SH-SY5Y (cell line): ENCODE results near the gene LMOD2.

ENCODE experiments used
- GATA2 ChIP-seq: IDR thresholded peaks from 2 replicates; pipeline ENCODE4 v1.6.1; 2011; ENCODE audit warnings: mild to moderate bottlenecking, low read depth, low read length
- GATA3 ChIP-seq: IDR thresholded peaks from 2 replicates; pipeline ENCODE4 v1.6.1; 2011; ENCODE audit warnings: low read depth, mild to moderate bottlenecking, low read length, moderate library complexity

DNA sequence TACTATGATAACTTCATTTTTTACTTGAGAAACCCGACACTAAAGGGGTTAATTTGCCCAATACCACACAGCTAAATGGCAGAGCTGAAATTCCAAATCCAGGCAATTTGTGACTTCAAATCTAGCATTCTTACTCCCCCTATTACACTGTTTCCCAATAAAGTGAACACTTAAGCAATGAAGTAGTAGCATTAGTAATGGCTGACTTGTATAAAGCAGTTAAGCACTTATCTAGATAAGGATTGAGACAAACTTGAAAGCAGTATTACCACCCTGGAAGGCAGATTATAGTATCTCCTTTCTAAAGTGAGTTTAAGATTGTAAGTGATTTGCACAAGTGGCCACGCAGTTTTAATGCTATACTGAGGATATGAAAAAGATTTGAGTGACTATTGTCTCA is 53.9 kb downstream of the LMOD2 start:
- TF ChIP-seq GATA2: no peak
- TF ChIP-seq GATA3: no peak
